IMR-90 (cell line): Measurements from ENCODE around the gene SLC1A5. TPM values are rescaled to one million over a fixed set of nuclear protein-coding genes. Genes with fewer than 3 reads are reported as not detected.
A peak's percentile ranks its signal among the peaks of the same experiment; 100 is the strongest.

Experiments
- ATAC-seq: fragments of 200-7000 bp; cut with Tn5 transposase; 2 replicates; pipeline ENCODE4 v1.9.1; 2020; ENCODE audit warnings: low read depth, mild to moderate bottlenecking, moderate library complexity
- BruUV-seq: library from RNA; stranded (reverse); fragments of 400-500 nt; replicated peaks from 2 replicates; lab custom pipeline; 2021; lab: Mats Ljungman, UMichigan
- CTCF ChIA-PET: fragments of 300-600 bp; formaldehyde crosslinking; extraction: SDS; loops from one replicate; lab custom pipeline; 2021; ENCODE audit warnings: antibody characterized with exemption; lab: Yijun Ruan, JAX
- POLR2A ChIA-PET: fragments of 300-600 bp; sonication (Branson Sonifier 250); formaldehyde crosslinking; loops from one replicate; lab custom pipeline; 2022; ENCODE audit warnings: antibody characterized with exemption; ENCODE audit not compliant: unreplicated experiment; lab: Charles Lee
- DNase-seq: peaks from one replicate; pipeline ENCODE4 v3.0.0; 2013
- H2AFZ ChIP-seq: replicated peaks from 2 replicates; pipeline ENCODE3; 2013; ENCODE audit warnings: low read length, mild to moderate bottlenecking; ENCODE audit not compliant: poor library complexity
- H2AK5ac ChIP-seq: 2 replicates; pipeline ENCODE4 v1.6.1; 2013; ENCODE audit warnings: low read depth, low read length, inconsistent platforms
- H2AK9ac ChIP-seq: replicated peaks from 2 replicates; pipeline ENCODE3; 2013; ENCODE audit warnings: mild to moderate bottlenecking, low read depth, low read length, moderate library complexity; ENCODE audit not compliant: poor library complexity
- H2BK120ac ChIP-seq: 2 replicates; pipeline ENCODE4 v1.6.1; 2013; ENCODE audit warnings: low read depth, low read length, inconsistent platforms
- H2BK15ac ChIP-seq: 3 replicates; pipeline ENCODE4 v1.6.1; 2013; ENCODE audit warnings: low read depth, low read length, inconsistent platforms
- H2BK20ac ChIP-seq: 2 replicates; pipeline ENCODE4 v1.6.1; 2013; ENCODE audit warnings: low read depth, mild to moderate bottlenecking, inconsistent platforms, low read length, moderate library complexity
- H2BK5ac ChIP-seq: 2 replicates; pipeline ENCODE4 v1.6.1; 2013; ENCODE audit warnings: mild to moderate bottlenecking, low read depth, low read length, inconsistent platforms; ENCODE audit not compliant: poor library complexity, severe bottlenecking
- H3K14ac ChIP-seq: replicated peaks from 2 replicates; pipeline ENCODE4 v1.6.1; 2013; ENCODE audit warnings: low read depth, low read length, inconsistent platforms
- H3K18ac ChIP-seq: 2 replicates; pipeline ENCODE4 v1.6.1; 2013; ENCODE audit warnings: low read depth, low read length, control low read depth
- H3K23ac ChIP-seq: 2 replicates; pipeline ENCODE4 v1.6.1; 2013; ENCODE audit warnings: low read depth, low read length, inconsistent platforms
- H3K27ac ChIP-seq: 2 replicates; pipeline ENCODE4 v1.5.1; 2013; ENCODE audit warnings: mild to moderate bottlenecking, control low read depth, low read length; ENCODE audit not compliant: insufficient read depth
- H3K27me3 ChIP-seq: 2 replicates; pipeline ENCODE4 v1.6.1; 2013; ENCODE audit warnings: low read length; ENCODE audit not compliant: control insufficient read depth, insufficient read depth
- H3K36me3 ChIP-seq: 2 replicates; pipeline ENCODE4 v1.6.1; 2013; ENCODE audit warnings: low read length, mixed read lengths; ENCODE audit not compliant: control insufficient read depth, insufficient read depth
- H3K4ac ChIP-seq: 2 replicates; pipeline ENCODE4 v1.6.1; 2013; ENCODE audit warnings: low read depth, low read length, inconsistent platforms
- H3K4me1 ChIP-seq: 2 replicates; pipeline ENCODE4 v1.6.1; 2013; ENCODE audit warnings: low read length, mixed read lengths; ENCODE audit not compliant: control insufficient read depth, insufficient read depth
- H3K4me2 ChIP-seq: 2 replicates; pipeline ENCODE4 v1.6.1; 2013; ENCODE audit warnings: low read depth, mild to moderate bottlenecking, control low read depth, low read length, moderate library complexity
- H3K4me3 ChIP-seq: 2 replicates; pipeline ENCODE4 v1.5.1; 2013; ENCODE audit warnings: low read depth, mild to moderate bottlenecking, control low read depth, low read length, moderate library complexity; ENCODE audit not compliant: insufficient read depth
- H3K56ac ChIP-seq: 2 replicates; pipeline ENCODE4 v1.6.1; 2013; ENCODE audit warnings: low read length, inconsistent platforms; ENCODE audit not compliant: insufficient read depth; ENCODE audit errors: extremely low read depth
- H3K79me1 ChIP-seq, 2 experiments: 2 replicates each; pipeline ENCODE4 v1.6.1; 2013; ENCODE audit warnings: low read length in 2 of 2, inconsistent platforms in 1 of 2, low read depth in 1 of 2
- H3K9ac ChIP-seq: 2 replicates; pipeline ENCODE4 v1.6.1; 2013; ENCODE audit warnings: low read depth, low read length, control low read depth
- H3K9me1 ChIP-seq: 2 replicates; pipeline ENCODE4 v1.6.1; 2013; ENCODE audit warnings: low read length, inconsistent platforms; ENCODE audit not compliant: insufficient read depth
- H3K9me3 ChIP-seq: 2 replicates; pipeline ENCODE4 v1.6.1; 2013; ENCODE audit warnings: low read length; ENCODE audit not compliant: control insufficient read depth, insufficient read depth
- H4K20me1 ChIP-seq: 2 replicates; pipeline ENCODE4 v1.6.1; 2013; ENCODE audit warnings: low read length, inconsistent platforms; ENCODE audit not compliant: insufficient read depth
- H4K5ac ChIP-seq: 2 replicates; pipeline ENCODE4 v1.6.1; 2013; ENCODE audit warnings: mild to moderate bottlenecking, low read depth, low read length, control low read depth
- H4K8ac ChIP-seq, 2 experiments: 2 replicates each; pipeline ENCODE4 v1.6.1; 2013; ENCODE audit warnings: low read depth in 2 of 2, low read length in 2 of 2, control low read depth in 1 of 2, inconsistent platforms in 1 of 2
- H4K91ac ChIP-seq: 2 replicates; pipeline ENCODE4 v1.6.1; 2013; ENCODE audit warnings: low read depth, low read length, inconsistent platforms; ENCODE audit not compliant: insufficient read depth
- BHLHE40 ChIP-seq: fragments of 150-350 bp; IDR thresholded peaks from 2 replicates; pipeline ENCODE4 v1.6.1; 2016; ENCODE audit warnings: mild to moderate bottlenecking, low read depth, low read length
- CEBPB ChIP-seq: IDR thresholded peaks from 2 replicates; pipeline ENCODE4 v1.6.1; 2012; ENCODE audit warnings: low read depth, low read length, improper control_type of control experiment
- CHD1 ChIP-seq: IDR thresholded peaks from 2 replicates; pipeline ENCODE4 v1.6.1; 2012; ENCODE audit warnings: low read depth, low read length, improper control_type of control experiment
- CTCF ChIP-seq: conservative IDR thresholded peaks from 2 replicates; pipeline ENCODE4 v1.5.1; 2012; ENCODE audit warnings: mild to moderate bottlenecking, low read depth, low read length, improper control_type of control experiment
- ELK1 ChIP-seq: fragments of 150-350 bp; IDR thresholded peaks from 2 replicates; pipeline ENCODE4 v1.6.1; 2016; ENCODE audit warnings: low read depth, mild to moderate bottlenecking, low read length, moderate library complexity, borderline replicate concordance
- FOS ChIP-seq: fragments of 150-350 bp; IDR thresholded peaks from 2 replicates; pipeline ENCODE4 v1.6.1; 2016; ENCODE audit warnings: low read depth, low read length
- MAFK ChIP-seq: IDR thresholded peaks from 2 replicates; pipeline ENCODE4 v1.6.1; 2012; ENCODE audit warnings: low read depth, low read length, improper control_type of control experiment
- MAZ ChIP-seq: IDR thresholded peaks from 2 replicates; pipeline ENCODE4 v1.6.1; 2012; ENCODE audit warnings: low read depth, mild to moderate bottlenecking, low read length, improper control_type of control experiment, moderate library complexity, borderline replicate concordance
- MXI1 ChIP-seq: IDR thresholded peaks from 2 replicates; pipeline ENCODE4 v1.6.1; 2012; ENCODE audit warnings: low read depth, mild to moderate bottlenecking, low read length, moderate library complexity, borderline replicate concordance
- NFE2L2 ChIP-seq: fragments of 150-350 bp; IDR thresholded peaks from 2 replicates; pipeline ENCODE4 v1.6.1; 2016; ENCODE audit warnings: low read depth, mild to moderate bottlenecking, low read length
- POLR2A ChIP-seq: IDR thresholded peaks from 2 replicates; pipeline ENCODE4 v1.6.1; 2012; ENCODE audit warnings: mild to moderate bottlenecking, low read depth, low read length
- RAD21 ChIP-seq: IDR thresholded peaks from 2 replicates; pipeline ENCODE4 v1.6.1; 2012; ENCODE audit warnings: low read length, improper control_type of control experiment
- RCOR1 ChIP-seq: IDR thresholded peaks from 2 replicates; pipeline ENCODE4 v1.6.1; 2012; ENCODE audit warnings: mild to moderate bottlenecking, low read length, improper control_type of control experiment; ENCODE audit not compliant: insufficient replicate concordance
- RFX5 ChIP-seq: IDR thresholded peaks from 2 replicates; pipeline ENCODE4 v1.8.0; 2012; ENCODE audit warnings: low read depth, mild to moderate bottlenecking, low read length, moderate library complexity
- SMC3 ChIP-seq: fragments of 150-350 bp; IDR thresholded peaks from 2 replicates; pipeline ENCODE4 v1.6.1; 2016; ENCODE audit warnings: low read depth, mild to moderate bottlenecking, antibody characterized with exemption, low read length, moderate library complexity
- USF2 ChIP-seq: fragments of 150-350 bp; IDR thresholded peaks from 2 replicates; pipeline ENCODE4 v1.6.1; 2017; ENCODE audit warnings: mild to moderate bottlenecking, antibody characterized with exemption, low read length, low read depth
- WGBS, 2 experiments: methylation state at CpG; one replicate each; pipeline versions ENCODE4 v1.1.5 to v1.1.7; 2013; ENCODE audit warnings: missing lambda C conversion rate in 2 of 2; ENCODE audit not compliant: insufficient read length in 1 of 2; ENCODE audit errors: extremely low coverage in 2 of 2; 5-methylcytosine and 5-hydroxymethylcytosine counted together
- dilution Hi-C: fragments of 300-500 bp; cut with HindIII; formaldehyde crosslinking; loops from one replicate; pipeline ENCODE4 v1.14.3; 2018; ENCODE audit warnings: low sequenced_read_pairs; ENCODE audit not compliant: unreplicated experiment
- in situ Hi-C: fragments of 300-500 bp; cut with MboI; formaldehyde crosslinking; loops from 3 replicates; pipeline ENCODE4 v1.14.3; 2019; ENCODE audit warnings: low sequenced_read_pairs, inconsistent platforms, mixed read lengths
- intact Hi-C: fragments of 100-400 bp; cut with micrococcal nuclease; formaldehyde crosslinking; loops from 2 replicates; pipeline ENCODE4 v1.10.0; 2022
- polyA plus RNA-seq, 3 experiments: library from polyadenylated mRNA; depleted of rRNA; stranded (reverse); fragments of >200 nt; gene quantifications; 2 replicates each; pipeline ENCODE4 v1.2.3, GENCODE V29; 2012; ENCODE audit warnings: low replicate concordance in 1 of 3
- total RNA-seq: library from RNA; depleted of rRNA; stranded (reverse); fragments of >200 nt; gene quantifications from 2 replicates; pipeline ENCODE4 v1.2.3, GENCODE V29; 2012

The SLC1A5 gene
- total and polyA plus RNA-seq, 2 of the 4 experiments (the other 2 are of a cell fraction): 142 to 171 TPM

- no peak overlapping the region for H3K4me2 ChIP-seq
- H3K4me3 ChIP-seq: no peak overlapping the region
- in situ Hi-C loops (no loop called here), intact Hi-C loops (no loop called here), dilution Hi-C loops (no loop called here)
- H2AFZ ChIP-seq: no peak overlapping the region
- no peak overlapping the region for H4K8ac ChIP-seq
- H3K23ac ChIP-seq: no peak overlapping the region
- no peak overlapping the region for H2BK5ac ChIP-seq
- no peak overlapping the region for H3K9ac ChIP-seq
- peak overlapping the region; percentile 38; the same call in 1 of the 2 replicates for H3K27ac ChIP-seq
- H3K4ac ChIP-seq: no peak overlapping the region
- no peak overlapping the region for H2BK120ac ChIP-seq
- H3K18ac ChIP-seq: no peak overlapping the region
- no peak for DNase-seq
- peaks cover 38 to 83% of the 10 kb centered on the region in 2 experiments for H3K79me1 ChIP-seq
- BruUV-seq: no TSS peak
- H3K4me1 ChIP-seq: peaks cover 29% of the 10 kb centered on the region
- peaks cover 51% of the 10 kb centered on the region for H3K36me3 ChIP-seq
- ChIA-PET CTCF (no interaction called here), POLR2A (no interaction called here)
- no peak overlapping the region for H2BK20ac ChIP-seq
- peaks cover 25% of the 10 kb centered on the region for H3K9me1 ChIP-seq
- H4K91ac ChIP-seq: no peak overlapping the region
- H2AK9ac ChIP-seq: no peak overlapping the region
- no peaks in the 10 kb centered on the region for H3K27me3 ChIP-seq
- H2BK15ac ChIP-seq: no peak overlapping the region
- H3K9me3 ChIP-seq: no peaks in the 10 kb centered on the region
- ATAC-seq: no peak
- H4K20me1 ChIP-seq: peaks cover 85% of the 10 kb centered on the region
- no peak overlapping the region for H3K56ac ChIP-seq
- H3K14ac ChIP-seq: no peak overlapping the region
- WGBS, 2 experiments: 82% methylated on average over 5 of the region's 7 CpGs; no CpG with 5 or more reads in 1 of the 2 experiments
- no peak for TF ChIP-seq NFE2L2
- no peak for TF ChIP-seq USF2
- TF ChIP-seq CEBPB: no peak
- TF ChIP-seq CTCF: no peak
- no peak for TF ChIP-seq RCOR1
- TF ChIP-seq RAD21: no peak
- no peak for TF ChIP-seq MAZ
- no peak for TF ChIP-seq FOS
- TF ChIP-seq ELK1: no peak
- TF ChIP-seq POLR2A: no peak
- no peak for TF ChIP-seq RFX5
- no peak for TF ChIP-seq MAFK
- TF ChIP-seq BHLHE40: no peak
- TF ChIP-seq SMC3: no peak
- no peak for TF ChIP-seq CHD1
- no peak for TF ChIP-seq MXI1
- H4K5ac ChIP-seq: no peak overlapping the region
- H2AK5ac ChIP-seq: no peak overlapping the region
These were observed 51.1 kb downstream of the SLC1A5 start for GRCh38 chr19:46737298-46737654.
